ENCODE results near the gene CCM2.

The CCM2 gene

DNA sequence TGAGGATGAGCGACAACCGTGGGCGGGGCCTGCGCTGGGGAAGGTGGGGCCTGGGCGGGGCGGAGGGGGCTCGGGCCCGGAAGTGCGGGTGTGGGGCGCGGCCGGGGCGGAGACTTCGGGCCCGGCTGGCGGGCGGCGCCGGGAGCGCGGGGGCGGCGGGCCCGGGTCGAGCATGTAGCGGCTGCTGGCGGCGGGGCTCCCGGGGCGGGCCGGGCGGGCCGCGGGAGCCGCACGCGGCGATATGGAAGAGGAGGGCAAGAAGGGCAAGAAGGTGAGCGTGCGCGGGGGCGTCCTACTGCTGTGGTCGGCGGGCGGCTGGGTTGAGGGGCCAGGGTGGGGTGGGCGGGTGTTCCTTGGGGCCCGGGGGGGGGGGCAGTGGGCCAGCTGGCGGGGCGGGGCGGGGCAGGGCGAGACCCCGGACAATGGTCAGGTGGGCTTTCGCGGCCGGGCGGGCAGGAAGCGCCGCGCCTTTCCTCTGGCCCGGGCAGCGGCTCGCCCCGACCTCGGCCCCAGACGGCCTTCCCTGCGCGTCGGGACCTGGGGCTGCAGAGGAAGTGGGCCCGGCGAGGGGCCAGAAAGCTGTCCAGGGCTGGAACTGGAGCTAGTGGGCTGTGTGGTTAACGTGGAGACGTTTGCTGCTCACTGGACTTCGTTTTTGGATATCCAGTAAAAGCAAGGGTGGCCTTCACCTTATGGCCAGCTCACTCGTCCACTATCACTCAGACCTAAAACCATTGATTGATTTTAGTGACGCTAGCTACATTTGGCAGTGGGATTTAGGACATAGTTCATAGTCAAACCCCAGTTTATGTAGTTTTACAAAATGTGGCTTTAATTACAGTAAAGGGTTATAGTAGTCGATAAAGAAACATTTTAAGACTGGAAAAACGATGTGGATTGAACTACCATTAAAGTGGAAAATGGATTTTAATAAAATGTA lies at the start of gene CCM2:
TSS of gene CCM2 (plus strand) at position 109 of the 940 bp plus-strand sequence. CDS start at position 242, 133 bp downstream.
- DNase-seq (ENCODE audit: low read depth), result no peak

DNA sequence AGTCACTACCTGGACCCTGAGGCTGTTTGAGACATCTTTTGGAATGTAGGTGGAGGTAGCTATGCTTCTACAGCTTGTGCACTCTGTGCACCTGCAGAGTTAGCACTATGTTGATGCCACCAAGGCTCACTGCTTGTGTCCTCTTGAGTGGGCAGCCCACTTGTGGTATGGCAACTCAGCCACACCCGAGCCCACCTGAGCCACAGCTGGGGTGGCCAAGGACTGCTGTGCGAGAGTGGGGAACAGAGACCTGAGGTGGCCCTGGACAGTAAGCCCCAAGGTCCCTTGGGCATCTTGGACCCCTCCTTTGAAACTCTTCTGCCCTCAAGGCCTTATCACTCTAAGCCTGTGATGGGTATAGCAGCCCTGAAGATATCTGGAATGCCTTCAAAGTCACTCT lies 46.8 kb upstream of the CCM2 start:
- no peak for DNase-seq (ENCODE audit: low read depth)

DNA sequence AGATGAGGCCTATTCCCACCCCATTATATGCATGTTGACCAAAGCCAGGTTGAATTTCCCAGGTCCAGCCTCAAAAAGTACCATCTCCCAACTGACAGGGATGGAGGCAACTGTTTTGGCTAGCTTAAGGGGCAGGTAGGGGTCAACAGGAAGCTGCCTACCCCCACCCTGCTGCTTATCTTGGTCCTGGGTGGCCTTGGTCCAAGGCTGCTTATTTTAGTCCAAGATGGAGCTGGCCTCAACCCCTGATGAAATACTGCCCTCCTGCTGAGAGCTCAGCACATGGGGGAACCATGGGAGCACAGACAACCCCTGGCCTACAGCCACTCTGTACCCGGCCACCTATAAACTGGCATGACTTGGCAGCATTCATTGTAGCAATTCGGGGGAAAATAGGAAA lies 44.3 kb upstream of the CCM2 start:
- no peak for DNase-seq (ENCODE audit: low read depth)

DNA sequence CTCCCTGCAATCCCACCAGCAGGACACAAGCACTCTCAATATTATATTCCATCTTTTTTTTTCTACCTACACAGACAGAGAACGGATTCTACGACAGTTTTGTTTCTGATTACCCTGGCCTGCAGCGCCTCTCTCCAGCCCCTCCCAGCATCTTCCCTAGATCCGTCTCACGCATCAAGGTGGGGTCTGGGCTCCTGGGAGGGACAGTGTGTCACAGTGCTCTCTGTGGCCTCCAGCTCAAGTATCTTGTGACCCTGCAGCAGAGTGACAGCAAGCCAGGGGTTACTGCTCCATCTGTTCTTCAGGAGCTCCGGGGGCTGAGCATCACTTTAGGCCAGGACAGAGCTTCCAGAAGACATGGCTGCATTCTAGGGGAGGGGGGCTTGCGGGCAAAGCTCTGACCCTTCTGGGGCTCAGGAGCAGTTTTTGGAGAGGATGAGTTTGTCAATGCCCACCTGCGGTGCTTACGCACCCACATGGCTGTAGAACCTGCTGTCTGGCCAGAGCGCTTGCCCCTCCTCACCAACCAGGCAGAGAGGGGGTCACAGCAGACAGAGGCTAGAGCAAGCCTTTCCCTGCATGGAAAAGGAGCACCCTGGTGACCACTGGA lies 43.7 kb upstream of the CCM2 start:
- no peak for DNase-seq (ENCODE audit: low read depth)

DNA sequence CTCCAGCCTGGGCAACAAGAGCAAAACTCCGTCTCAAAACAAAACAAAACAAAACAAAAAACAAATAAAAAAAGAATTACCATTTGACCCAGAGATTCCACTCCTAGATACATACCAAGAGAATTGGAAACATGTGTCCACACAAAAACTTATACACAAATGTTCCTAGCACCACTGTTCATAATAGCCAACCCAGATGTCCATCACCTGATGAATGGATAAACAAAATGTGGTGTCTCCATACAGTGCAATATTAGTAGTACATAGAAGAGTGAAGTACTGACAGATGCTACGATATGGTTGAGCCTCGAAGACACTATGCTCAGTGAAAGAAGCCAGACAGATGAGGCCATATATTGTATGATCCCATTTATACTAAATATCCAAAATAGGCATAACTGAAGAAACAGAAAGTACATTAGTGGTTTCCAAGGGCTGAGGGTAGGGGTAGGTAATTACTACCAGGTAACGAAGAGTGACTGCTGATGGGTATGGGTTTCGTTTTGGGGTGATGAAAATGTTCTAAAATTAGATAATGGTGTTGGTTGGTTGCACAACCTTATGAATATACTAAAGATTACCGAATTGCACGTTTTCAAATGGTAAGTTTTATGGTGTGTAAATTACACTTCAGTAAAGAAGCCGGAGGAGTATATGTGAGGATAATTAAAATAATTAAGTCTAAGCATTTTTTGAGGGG lies 41.2 kb upstream of the CCM2 start:
- DNase-seq (ENCODE audit: low read depth), result no peak

DNA sequence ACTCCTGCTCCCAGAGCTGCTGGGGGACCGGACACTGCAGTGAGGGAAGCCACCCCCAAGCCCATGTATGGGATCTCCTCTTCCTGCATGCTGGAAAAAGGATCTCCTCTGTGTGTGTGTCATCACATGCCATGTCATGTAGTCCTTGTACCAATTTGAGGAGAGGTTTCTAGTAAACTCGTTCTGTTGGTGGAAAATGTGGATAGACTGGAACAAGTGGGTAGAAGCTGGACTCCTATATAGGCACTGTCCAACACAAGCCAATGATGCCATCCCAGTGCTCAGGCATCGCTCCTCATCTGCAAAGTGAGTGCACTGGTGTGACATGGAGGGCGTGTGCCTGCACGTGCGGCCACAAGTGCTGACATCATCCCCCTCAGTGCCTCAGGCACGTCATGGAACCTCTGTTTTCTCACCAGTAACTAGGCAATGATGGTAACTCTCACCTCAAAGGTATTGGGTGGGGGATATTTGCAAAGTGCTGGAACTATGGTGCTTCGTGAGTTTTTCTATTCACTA lies 40.5 kb upstream of the CCM2 start:
- no peak for DNase-seq (ENCODE audit: low read depth)

DNA sequence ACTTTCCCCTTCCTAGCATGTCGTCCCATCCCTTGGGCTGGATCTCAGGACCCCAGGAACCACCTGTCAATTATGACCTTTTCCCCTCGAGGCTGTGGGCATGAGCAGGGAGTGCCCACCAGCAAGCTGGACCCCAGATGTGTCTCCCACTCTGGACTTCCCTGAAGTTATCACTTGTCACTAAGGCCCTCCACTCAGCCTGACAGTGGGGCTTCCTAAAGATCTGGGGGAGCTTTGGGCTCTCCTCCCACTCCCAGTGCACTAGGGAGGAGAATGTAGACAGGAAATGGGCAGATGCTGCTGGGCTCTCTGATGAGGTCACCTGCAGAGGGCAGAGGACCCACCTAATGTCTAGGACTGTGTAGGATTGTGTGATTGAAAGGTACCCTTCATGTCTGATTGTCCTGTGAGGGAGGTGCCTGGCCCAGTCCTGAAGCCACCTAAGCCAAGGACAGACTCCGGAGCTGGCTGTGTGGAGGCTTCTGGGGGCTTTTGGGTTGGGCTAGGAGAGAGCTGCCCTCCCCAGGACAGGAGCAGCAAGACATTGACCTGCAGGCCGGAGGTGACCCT lies 39.9 kb upstream of the CCM2 start:
- DNase-seq (ENCODE audit: low read depth), result no peak

DNA sequence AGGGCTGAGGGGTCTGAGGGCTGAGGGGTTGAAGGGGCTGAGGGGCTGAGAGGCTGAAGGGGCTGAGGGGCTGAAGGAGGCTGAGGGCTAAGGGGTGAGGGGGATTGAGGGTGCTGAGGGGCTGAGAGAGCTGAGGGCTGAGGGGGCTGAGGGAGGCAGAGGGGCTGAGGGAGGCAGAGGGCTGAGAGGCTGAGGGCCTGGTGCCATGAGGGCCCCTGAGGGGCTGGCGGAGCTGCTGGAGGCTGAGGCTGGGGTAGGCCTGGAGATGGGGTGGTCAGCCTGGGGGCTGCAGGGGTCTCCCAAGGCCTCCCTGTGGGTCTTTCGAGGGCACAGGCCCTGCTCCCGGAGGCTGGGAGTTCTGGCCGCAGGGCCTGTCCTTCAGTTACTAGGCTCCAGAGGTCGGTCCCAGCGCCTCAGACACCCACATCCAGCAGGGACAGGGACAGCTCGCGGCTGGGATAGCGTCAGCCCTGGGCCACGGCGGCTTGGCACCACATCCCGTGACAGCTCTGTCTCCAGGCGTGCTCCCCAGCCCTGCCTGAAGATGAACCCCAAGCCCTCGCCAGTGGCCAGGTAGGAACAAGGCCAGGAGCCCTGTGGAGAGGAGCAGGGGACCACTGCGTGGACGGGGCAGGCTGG lies 38.0 kb upstream of the CCM2 start:
- DNase-seq (ENCODE audit: low read depth), result no peak

DNA sequence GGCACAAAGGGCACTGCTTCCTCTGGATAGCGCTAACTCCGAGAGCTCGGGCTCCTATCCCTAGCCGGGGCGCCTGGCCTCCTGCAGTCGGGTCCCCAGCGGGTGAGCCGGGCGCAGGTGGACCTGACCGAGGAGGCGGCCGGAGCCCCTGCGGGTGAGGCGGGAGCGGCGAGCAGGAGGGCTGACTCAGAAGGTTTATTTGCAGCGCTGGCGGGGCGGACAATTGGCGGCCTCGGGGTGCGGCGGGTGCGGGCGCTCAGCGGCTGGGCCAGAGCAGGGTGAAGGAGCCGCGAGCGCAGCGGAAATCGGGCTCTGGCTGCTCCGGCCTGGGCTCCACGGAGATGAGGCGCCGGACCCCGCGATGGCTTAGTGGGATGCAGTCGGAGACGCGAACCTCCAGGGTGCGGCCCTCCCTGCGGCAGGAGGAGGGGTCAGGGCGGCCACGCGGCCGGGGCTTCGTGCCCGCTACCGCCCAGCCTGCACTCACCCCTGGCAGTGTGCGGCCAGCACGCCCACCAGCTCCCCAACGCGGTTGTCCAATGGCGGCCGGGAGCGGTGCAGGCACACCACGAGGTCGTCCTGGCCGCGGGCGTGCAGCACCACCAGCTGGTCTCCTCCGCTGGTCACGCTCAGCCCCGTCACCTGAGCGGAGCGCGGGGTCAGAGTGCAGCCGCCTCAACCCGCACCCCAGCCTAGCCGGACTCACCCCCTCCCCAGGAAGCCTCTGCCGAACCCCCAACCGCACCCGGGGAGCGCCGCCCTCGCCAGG lies 37.3 kb upstream of the CCM2 start:
- no peak for DNase-seq (ENCODE audit: low read depth)

DNA sequence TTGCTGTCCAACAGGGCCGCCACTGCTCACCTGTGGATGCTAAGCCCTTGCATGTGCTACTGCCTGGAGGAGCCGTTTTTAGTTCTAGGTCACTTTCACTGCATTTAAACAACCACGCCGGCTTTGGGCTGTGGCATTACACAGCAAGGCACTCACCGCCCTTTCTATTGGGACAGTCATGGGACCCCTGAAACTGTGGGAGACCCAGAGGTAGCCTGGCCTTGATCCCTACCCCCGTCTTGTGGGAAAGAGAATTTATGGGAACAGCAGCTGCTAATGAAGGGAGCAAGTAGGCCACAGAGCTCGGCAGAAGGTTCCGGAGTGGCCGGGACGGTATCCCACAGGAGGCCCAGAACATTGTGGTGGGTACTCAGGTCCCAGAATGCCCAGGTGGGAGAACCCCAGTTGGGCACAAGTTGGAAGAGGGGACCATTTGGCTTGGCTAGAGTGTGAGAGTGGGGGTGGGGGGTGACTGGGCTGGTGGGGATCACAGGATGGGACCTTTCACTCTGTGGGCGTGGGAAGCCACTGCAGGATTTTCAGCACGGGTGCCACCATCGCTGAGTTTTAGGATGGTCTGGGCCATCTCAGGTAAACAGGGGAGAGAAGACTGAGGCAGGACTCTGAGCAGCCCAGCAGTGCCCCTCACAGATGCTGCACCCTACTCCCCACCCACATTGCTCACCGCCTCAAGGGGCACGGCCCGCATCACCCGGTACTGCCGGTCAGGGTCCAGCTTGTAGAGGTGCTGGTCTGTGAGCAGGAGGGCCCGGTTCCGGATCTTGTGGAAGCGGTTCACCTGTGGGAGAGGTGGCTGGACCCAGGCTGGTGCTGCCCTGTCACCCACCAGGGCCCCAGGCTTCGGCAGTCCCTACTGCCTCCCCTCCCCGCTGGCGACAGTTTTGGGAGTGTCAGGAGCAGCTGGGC lies 36.4 kb upstream of the CCM2 start:
- no peak for DNase-seq (ENCODE audit: low read depth)

DNA sequence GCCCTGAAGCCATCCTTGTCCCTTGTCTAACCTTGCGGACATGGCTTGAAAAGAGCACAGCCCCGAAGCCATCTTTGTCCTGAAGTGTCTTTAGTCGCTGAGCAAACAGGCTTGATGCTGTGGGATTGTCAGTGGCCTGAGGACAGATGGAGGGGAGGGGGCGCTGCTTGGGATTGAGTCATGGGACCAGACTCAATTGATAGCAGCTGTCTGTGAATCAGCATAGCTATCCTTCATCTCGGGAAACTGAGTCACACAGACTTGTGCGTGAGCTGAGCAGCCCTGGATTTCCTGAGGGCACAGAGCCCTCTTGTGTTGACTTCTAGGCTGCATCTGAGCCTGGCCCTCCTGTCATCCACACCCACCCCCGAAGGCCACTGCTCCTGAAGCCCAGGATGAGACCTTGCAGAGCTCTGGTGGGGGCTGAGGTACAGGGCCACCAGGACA lies 35.6 kb upstream of the CCM2 start:
- no peak for DNase-seq (ENCODE audit: low read depth)

DNA sequence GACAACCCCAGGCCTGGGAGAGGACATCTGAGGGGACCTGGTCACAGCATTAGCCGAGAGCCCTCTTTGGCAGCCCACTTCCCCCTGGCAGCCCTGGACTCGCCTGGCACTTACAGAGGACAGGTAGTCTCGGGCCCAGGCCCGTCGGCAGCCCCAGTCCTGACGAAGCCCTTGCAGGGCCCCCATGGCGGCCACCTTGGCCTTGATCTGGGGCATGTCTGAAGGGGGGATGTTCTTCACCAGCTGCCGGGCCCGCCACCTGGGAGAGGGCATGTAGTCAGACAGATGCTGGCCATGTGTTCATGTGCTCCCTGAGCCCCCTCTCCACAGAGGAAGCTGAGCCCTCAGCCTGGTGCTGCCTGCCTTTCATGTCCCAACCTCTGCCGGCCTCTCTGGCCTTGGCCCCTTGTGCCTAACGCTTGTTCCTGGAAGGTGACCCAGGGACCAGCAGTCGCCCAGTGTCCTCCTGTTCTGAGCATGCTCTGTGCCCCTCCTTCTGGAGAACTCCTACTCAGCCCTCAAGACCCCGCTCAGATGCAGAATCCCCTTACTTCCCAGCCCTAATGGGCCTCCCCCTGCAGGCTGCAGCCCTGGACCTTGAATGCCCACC lies 35.1 kb upstream of the CCM2 start:
- DNase-seq (ENCODE audit: low read depth), result no peak

DNA sequence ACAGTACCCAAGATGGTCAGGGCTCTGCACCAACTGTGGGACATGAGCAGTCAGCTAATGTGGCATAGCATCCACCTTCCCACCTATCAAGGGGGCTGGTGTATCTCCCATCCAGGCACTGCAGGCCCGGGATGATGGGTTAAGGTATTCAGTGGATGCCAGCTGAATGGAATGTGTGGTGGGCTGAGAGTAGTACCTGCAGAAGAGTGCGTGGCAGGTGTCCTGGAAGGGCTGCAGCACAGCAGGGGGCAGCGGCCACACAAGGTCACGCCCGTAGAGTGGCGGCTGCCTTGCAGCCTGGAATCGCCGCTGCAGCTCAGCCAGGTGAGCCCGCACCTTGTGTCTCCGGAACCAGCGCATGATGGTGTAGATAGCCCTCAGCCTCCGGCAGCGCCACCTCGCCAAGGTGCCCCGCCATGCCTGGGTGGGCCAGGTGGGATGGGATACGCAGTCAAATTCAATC lies 34.5 kb upstream of the CCM2 start:
- no peak for DNase-seq (ENCODE audit: low read depth)

DNA sequence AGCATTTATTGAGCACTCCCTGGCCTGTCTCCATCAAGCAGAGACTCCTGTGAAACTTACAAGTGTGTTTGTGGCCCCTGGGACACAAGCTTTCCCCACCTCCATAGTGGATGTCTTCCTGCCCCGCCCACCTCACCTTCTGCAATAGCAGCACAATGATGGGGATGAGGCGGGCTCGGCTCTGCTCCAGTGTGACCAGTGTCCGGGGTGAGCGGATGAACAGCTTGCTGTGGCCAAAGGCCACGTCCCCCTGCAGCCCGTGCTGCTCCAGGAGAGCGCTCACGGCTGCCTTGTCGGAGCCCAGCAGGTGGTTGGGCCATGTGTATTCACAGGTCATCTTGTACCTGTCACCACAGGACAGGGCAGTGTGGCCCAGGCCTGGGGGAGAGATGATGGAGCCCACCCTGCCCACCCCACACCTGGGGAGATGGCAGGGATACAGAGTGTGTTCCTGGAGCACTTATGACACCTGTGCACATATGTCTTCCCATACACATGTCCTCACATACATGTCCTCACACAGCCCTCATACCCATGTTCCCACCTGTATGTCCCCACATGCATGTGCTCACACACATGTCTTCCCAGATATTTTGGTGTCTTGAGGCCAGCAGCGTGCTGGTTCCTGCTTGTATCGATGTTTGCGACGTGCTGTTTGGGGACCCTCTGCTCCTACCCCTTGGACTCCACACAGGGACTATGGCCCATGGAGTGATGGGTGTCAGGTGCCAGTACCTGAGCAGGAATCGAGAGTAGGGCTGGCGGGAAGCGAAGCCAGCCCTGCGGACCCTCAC lies 33.9 kb upstream of the CCM2 start:
- no peak for DNase-seq (ENCODE audit: low read depth)

DNA sequence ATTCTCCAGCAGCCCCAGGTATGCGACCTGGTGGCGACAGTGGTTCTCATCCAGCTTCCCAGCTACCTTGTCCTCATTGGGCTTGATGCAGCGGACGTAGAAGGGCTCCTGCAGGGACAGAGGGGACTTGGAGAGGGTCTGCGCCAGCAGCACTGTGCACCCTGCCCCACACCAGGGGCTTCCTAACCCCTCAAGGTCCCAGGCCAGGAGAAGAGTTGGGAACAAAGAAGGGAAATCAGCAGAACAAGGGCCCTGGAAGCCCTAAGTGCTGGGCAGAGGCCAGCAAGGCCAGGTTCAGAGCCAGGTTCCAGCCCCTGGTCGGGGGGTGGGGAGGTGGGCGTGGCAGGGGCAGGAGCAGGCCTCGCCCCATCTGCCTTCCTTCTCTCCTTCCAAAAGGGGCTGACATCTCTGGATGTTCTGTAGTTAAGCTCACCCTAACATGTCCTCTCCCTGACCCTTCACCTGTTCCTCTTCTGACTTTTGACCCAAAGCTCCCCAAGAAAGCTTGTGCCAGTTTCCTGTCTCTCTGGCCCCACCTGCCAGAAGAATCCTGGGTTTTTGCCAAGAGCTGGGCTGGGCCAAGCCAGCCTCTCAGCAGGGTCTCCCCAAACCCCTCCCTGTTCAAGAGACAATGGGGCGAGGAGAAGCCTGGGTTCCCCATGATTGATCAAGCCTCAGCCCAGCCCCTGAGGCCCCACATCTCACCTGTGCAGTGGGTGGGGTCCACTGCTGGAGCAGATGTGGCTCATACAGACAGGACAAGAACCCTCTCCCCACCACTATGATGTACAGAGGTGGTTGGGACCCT lies 33.1 kb upstream of the CCM2 start:
- no peak for DNase-seq (ENCODE audit: low read depth)

DNA sequence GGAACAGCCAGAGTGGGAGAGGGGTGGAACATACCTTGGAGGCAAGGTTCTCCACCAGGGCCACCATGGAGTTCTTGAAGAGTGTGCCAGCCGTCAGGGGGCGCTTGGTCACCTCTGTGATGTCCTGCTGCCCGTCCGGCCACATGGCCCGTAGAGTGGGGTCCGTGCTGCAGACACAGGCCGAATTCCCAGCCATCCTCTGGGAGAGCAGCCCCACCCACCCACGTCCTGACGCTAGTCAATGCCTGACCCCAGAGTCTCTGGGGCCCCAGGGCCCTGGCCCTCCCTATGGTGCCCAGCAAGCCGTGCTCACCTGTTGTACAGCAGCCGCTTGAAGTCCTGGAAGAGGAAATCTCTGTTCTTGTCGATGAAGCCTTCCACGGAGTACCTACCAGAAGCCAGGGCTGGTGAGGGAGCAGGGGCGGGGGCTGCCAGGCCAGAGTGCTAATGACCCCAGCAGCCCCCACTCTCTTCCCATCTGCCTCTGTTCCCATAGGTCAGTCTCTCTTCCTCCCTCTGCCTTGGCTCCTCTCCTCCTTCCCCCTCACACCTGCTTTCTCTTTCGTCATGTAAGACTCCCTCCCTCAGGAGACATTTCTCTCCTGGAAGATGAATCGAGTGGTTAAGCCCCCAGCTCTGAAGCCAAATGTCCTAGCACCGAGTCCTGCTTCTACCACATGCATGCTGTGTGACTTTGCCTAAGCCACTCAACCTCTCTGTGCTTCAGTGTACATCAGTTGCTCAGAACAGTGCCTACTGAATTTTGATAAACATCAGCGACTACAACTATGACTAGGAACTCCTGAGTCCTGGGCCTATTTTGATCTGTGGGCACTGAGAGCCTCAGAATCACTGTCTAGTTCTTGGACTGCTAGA lies 32.2 kb upstream of the CCM2 start:
- DNase-seq (ENCODE audit: low read depth), result no peak
